Measurements from ENCODE around the gene AK5.

The AK5 gene

DNA sequence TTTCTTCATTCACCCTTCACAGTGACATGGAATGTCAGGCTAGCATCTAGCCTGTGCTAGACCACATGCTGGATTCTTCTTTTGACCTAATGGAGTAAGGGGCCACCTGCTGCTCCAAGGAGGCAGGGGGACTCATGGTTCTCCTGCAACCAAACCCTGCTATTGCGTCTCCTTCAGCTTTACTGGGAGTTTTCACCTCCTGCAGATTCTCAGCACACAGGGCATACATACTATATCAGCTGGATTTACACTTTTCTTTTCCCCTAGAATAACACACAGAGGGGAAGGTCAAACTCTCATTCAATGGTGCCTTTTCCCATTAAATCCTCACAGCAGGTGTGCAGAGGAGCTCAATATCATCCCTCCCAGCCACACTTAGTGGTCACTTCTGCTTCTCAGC, 16.6 kb upstream of the AK5 start:
- Histone ChIP-seq H4K20me1 (ENCODE audit: low read depth, low read length) (no peaks in the 10 kb centered on the region), H3K27me3 (ENCODE audit: low read length) (no peaks in the 10 kb centered on the region), H2AFZ (ENCODE audit: low read depth, low read length, severe bottlenecking) (no peak overlapping the region), H3K9ac (ENCODE audit: low read length) (no peak overlapping the region), H3K79me2 (ENCODE audit: insufficient read depth, low read length) (no peaks in the 10 kb centered on the region), H3K9me3 (ENCODE audit: insufficient read depth, low read length) (no peaks in the 10 kb centered on the region), H3K4me2 (ENCODE audit: low read depth, low read length, poor library complexity, severe bottlenecking) (no peak overlapping the region), H3K36me3 (ENCODE audit: low read length) (no peaks in the 10 kb centered on the region), H3K9me2 (replicated peaks; ENCODE audit: insufficient read depth, low read length) (no peaks in the 10 kb centered on the region), H3K27ac (ENCODE audit: low read depth, low read length) (no peak overlapping the region), H3F3A (ENCODE audit: insufficient read depth) (no peaks in the 10 kb centered on the region), H3K4me3 (ENCODE audit: insufficient read depth, low read length, poor library complexity, severe bottlenecking) (no peak overlapping the region)
- TF ChIP-seq, protein P1, sequence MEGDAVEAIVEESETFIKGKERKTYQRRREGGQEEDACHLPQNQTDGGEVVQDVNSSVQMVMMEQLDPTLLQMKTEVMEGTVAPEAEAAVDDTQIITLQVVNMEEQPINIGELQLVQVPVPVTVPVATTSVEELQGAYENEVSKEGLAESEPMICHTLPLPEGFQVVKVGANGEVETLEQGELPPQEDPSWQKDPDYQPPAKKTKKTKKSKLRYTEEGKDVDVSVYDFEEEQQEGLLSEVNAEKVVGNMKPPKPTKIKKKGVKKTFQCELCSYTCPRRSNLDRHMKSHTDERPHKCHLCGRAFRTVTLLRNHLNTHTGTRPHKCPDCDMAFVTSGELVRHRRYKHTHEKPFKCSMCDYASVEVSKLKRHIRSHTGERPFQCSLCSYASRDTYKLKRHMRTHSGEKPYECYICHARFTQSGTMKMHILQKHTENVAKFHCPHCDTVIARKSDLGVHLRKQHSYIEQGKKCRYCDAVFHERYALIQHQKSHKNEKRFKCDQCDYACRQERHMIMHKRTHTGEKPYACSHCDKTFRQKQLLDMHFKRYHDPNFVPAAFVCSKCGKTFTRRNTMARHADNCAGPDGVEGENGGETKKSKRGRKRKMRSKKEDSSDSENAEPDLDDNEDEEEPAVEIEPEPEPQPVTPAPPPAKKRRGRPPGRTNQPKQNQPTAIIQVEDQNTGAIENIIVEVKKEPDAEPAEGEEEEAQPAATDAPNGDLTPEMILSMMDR (IDR thresholded peaks at IDR 0.05; ENCODE audit: insufficient read depth, low read length, poor library complexity, severe bottlenecking): no peak
- TF ChIP-seq EZH2phosphoT487 (conservative IDR thresholded peaks at IDR 0.05; ENCODE audit: low read length): no peak

DNA sequence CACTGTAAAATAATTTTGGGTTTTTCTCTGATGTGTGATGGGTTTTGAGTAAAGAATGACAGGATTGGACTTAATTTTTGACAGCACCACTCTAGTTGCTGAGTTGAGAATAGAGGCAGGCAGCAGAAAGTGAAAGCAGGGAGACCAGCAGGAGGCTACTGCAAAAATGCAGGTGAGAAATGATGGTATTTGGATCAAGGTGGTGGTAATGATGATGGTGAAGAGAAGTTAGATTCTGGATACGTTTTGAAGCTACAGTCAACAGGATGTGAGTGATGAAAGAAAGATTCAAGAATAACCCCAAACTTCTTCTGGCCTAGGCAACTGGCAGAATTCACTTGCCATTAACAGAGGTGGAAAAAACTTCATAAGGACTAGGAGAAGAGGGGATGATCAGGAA, 14.8 kb upstream of the AK5 start:
- TF ChIP-seq, protein P1 (IDR thresholded peaks at IDR 0.05; ENCODE audit: insufficient read depth, low read length, poor library complexity, severe bottlenecking): no peak
- TF ChIP-seq EZH2phosphoT487 (conservative IDR thresholded peaks at IDR 0.05; ENCODE audit: low read length): no peak
- Histone ChIP-seq H3K4me3 (ENCODE audit: insufficient read depth, low read length, poor library complexity, severe bottlenecking) (no peak overlapping the region), H3K4me2 (ENCODE audit: low read depth, low read length, poor library complexity, severe bottlenecking) (no peak overlapping the region), H3K9me2 (replicated peaks; ENCODE audit: insufficient read depth, low read length) (no peaks in the 10 kb centered on the region), H3F3A (ENCODE audit: insufficient read depth) (no peaks in the 10 kb centered on the region), H3K36me3 (ENCODE audit: low read length) (no peaks in the 10 kb centered on the region), H3K9ac (ENCODE audit: low read length) (no peak overlapping the region), H4K20me1 (ENCODE audit: low read depth, low read length) (no peaks in the 10 kb centered on the region), H3K9me3 (ENCODE audit: insufficient read depth, low read length) (no peaks in the 10 kb centered on the region), H3K79me2 (ENCODE audit: insufficient read depth, low read length) (no peaks in the 10 kb centered on the region), H3K27me3 (ENCODE audit: low read length) (no peaks in the 10 kb centered on the region), H2AFZ (ENCODE audit: low read depth, low read length, severe bottlenecking) (no peak overlapping the region), H3K27ac (ENCODE audit: low read depth, low read length) (no peak overlapping the region)

DNA sequence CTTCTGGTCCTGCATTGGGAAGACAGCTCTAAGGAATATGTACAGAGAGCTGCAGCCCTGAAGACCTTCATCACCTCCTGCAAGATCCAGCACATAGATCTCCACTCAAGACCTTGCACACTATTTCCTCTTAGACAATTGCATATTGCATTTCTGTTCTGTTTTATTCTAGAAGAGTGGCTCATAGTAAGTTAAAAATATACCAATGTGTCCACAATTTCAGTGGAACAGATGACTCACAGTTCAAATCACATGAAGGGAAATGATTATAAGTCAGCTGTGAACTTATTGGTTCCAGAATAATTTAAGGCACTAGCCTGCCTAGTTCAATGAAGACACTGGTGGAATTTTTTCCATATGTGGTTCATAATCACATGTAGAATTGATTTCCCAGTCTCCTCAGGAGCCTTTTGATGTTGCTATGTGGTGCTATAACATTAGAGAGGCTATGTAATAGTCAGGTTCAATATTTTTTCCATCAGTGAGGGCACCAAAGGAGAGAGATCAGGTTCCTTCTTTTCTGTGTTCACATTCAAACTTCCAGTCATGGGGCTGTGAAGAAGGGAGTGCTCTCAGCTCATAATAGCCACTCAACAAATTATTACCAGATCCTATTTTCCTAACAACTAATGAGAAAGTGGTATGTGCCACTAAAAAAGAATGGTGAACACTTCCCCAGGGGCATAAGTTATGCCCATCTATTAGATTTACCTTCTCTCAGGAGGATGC, 9.8 kb upstream of the AK5 start:
- TF ChIP-seq EZH2phosphoT487 (conservative IDR thresholded peaks at IDR 0.05; ENCODE audit: low read length): no peak
- TF ChIP-seq, protein P1 (IDR thresholded peaks at IDR 0.05; ENCODE audit: insufficient read depth, low read length, poor library complexity, severe bottlenecking): no peak
- Histone ChIP-seq H3K79me2 (ENCODE audit: insufficient read depth, low read length) (no peaks in the 10 kb centered on the region), H3K4me2 (ENCODE audit: low read depth, low read length, poor library complexity, severe bottlenecking) (no peak overlapping the region), H3K9me2 (replicated peaks; ENCODE audit: insufficient read depth, low read length) (no peaks in the 10 kb centered on the region), H2AFZ (ENCODE audit: low read depth, low read length, severe bottlenecking) (no peak overlapping the region), H3K4me3 (ENCODE audit: insufficient read depth, low read length, poor library complexity, severe bottlenecking) (no peak overlapping the region), H4K20me1 (ENCODE audit: low read depth, low read length) (no peaks in the 10 kb centered on the region), H3K9ac (ENCODE audit: low read length) (no peak overlapping the region), H3K27ac (ENCODE audit: low read depth, low read length) (no peak overlapping the region), H3K27me3 (ENCODE audit: low read length) (no peaks in the 10 kb centered on the region), H3K9me3 (ENCODE audit: insufficient read depth, low read length) (no peaks in the 10 kb centered on the region), H3K36me3 (ENCODE audit: low read length) (no peaks in the 10 kb centered on the region), H3F3A (ENCODE audit: insufficient read depth) (no peaks in the 10 kb centered on the region)
